Ascending aorta (tissue), 2 donors: ENCODE measurements around the gene RAB12. TPM values are rescaled to one million over a fixed set of nuclear protein-coding genes. Genes with fewer than 3 reads are reported as not detected.

Experiments
- DNase-seq, 2 donors: peaks; one replicate each; pipeline ENCODE4 v3.0.0-alpha.2; 2019; ENCODE audit warnings: low spot score in 2 of 2
- H3K27ac ChIP-seq, 2 donors: fragments of 200-600 bp; sonication (generic); one replicate each; pipeline ENCODE4 v1.5.1; 2016 to 2017; ENCODE audit warnings: mild to moderate bottlenecking in 1 of 2
- H3K27me3 ChIP-seq: fragments of 200-600 bp; sonication (generic); one replicate; pipeline ENCODE4 v1.5.1; 2017
- H3K36me3 ChIP-seq, 2 donors: fragments of 200-600 bp; sonication (generic); one replicate each; pipeline ENCODE4 v1.5.1; 2016
- H3K4me1 ChIP-seq, 2 donors: fragments of 200-600 bp; sonication (generic); one replicate each; pipeline ENCODE4 v1.5.1; 2016 to 2017; ENCODE audit warnings: mild to moderate bottlenecking in 1 of 2
- H3K4me3 ChIP-seq, 2 donors: fragments of 200-600 bp; sonication (generic); one replicate each; pipeline ENCODE4 v1.5.1; 2016 to 2017; ENCODE audit warnings: mild to moderate bottlenecking in 1 of 2
- H3K9me3 ChIP-seq, 2 donors: fragments of 200-600 bp; sonication (generic); one replicate each; pipeline ENCODE4 v1.5.1; 2016
- intact Hi-C: fragments of 100-400 bp; cut with DNase I; formaldehyde crosslinking; loops from one replicate; pipeline ENCODE4 v1.15.1; 2023
- total RNA-seq: library from RNA; depleted of rRNA; stranded (reverse); fragments of >200 nt; gene quantifications from one replicate; pipeline ENCODE4 v1.1.0, GENCODE V29; 2016
- TF ChIP-seq, protein P1 (sequence below), 3 experiments: fragments of 200-600 bp in 2 of 3; fragments of 450-650 bp in 1 of 3; sonication (generic) in 2 of 3; IDR thresholded peaks; one replicate each; pipeline ENCODE4 v1.5.1; 2016 to 2019; ENCODE audit warnings: antibody characterized with exemption in 3 of 3, mild to moderate bottlenecking in 1 of 3, moderate library complexity in 1 of 3

RAB12 gene, protein sequence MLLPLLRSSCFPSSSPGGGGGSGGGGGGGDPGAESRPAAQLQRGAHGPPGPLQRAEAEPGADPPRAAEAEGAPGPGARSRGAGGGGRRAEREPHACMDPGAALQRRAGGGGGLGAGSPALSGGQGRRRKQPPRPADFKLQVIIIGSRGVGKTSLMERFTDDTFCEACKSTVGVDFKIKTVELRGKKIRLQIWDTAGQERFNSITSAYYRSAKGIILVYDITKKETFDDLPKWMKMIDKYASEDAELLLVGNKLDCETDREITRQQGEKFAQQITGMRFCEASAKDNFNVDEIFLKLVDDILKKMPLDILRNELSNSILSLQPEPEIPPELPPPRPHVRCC
- total RNA-seq = 35.5 TPM

DNA sequence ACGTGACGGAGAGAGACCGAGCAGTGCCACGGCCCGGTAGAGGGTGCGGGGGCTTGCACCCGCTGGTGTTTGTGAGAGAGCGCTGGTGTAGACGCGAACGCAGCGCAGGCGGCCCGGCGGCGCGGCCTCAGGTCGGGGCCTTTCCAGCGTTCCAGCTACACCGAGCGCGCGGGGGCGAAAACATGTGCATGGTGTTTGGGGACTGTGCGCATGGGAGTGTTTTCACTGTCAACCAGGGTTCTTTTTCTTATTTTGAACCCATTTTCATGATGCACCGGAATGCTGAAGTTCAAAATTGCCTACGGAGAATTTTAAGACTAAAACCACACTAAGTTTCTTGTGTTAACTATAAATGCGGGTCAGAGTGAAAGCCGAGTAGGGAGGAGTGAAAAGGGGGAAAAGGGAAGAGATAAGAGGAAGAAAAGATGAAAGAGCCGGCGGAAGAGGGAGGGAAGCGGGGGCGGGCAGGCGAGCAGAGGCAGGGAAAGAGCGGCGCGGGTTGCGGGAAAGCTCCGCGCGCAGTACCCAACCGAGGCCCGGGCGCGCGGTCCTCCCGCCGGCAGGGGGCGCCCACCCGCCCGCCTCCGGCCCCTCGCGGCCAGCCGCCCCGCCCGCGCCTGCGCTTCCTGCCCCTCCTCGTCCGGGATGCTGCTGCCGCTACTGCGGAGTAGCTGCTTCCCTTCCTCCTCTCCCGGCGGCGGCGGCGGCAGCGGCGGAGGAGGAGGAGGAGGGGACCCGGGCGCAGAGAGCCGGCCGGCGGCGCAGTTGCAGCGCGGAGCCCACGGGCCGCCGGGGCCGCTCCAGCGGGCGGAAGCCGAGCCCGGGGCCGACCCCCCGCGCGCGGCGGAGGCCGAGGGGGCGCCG lies at the start of gene RAB12:
TSS of gene RAB12 (plus strand) at position 643 of the 864 bp plus-strand sequence. CDS start at position 646, 3 bp downstream.
- intact Hi-C loops = loop anchor here (2.0 kb wide), 1 partner anchor 96 kb away; the partner anchor contains the start of gene MTCL1
- no peaks in the 10 kb centered on the region for H3K9me3 ChIP-seq
- TF ChIP-seq, protein P1, sequence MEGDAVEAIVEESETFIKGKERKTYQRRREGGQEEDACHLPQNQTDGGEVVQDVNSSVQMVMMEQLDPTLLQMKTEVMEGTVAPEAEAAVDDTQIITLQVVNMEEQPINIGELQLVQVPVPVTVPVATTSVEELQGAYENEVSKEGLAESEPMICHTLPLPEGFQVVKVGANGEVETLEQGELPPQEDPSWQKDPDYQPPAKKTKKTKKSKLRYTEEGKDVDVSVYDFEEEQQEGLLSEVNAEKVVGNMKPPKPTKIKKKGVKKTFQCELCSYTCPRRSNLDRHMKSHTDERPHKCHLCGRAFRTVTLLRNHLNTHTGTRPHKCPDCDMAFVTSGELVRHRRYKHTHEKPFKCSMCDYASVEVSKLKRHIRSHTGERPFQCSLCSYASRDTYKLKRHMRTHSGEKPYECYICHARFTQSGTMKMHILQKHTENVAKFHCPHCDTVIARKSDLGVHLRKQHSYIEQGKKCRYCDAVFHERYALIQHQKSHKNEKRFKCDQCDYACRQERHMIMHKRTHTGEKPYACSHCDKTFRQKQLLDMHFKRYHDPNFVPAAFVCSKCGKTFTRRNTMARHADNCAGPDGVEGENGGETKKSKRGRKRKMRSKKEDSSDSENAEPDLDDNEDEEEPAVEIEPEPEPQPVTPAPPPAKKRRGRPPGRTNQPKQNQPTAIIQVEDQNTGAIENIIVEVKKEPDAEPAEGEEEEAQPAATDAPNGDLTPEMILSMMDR (IDR thresholded peaks at IDR 0.05) = peak; percentile 30 to 92 (median 48)
- H3K36me3 ChIP-seq = no peaks in the 10 kb centered on the region
- peak; percentile 22 to 93 for DNase-seq
- peak within 1 kb of the TSS; percentile 76 to 88 for H3K27ac ChIP-seq
- H3K4me1 ChIP-seq = peaks cover 14 to 31% of the 10 kb centered on the region in 2 donors
- H3K27me3 ChIP-seq = no peaks in the 10 kb centered on the region
- H3K4me3 ChIP-seq = peak within 1 kb of the TSS; percentile 84 to 100

DNA sequence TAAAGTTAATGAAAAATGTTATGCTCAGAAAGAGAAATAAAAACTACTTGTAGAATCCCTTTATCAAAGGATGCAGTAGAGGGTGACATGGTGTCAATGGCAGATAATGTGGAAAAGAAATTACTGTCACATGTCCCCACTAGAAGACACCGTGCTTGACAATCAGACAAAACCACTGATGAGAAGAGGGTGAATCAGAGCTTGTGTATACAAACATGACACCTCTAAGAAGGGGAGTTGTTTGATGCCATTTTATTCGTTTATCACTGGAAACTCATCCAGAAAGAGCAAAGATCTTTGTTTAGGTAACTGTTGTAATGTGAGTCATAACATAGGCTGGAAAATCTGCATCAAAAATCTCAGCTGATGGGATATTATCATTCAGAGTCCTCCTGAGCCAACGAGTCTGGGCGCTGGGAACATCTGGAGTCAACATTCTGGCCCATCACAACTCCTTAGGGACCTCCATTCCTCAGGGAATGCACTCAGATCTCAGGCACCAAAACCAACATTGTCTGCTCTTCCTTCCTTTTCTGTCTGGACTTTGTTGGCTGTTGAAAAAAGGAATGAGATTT lies 49.5 kb upstream of the RAB12 start:
- Histone ChIP-seq H3K27ac (no peak overlapping the region), H3K4me3 (no peak overlapping the region), H3K4me1 (no peaks in the 10 kb centered on the region), H3K36me3 (no peaks in the 10 kb centered on the region), H3K27me3 (no peaks in the 10 kb centered on the region), H3K9me3 (no peaks in the 10 kb centered on the region)
- no peak for DNase-seq
- TF ChIP-seq, protein P1 (IDR thresholded peaks at IDR 0.05) = no peak
- intact Hi-C loops = no loop called here

DNA sequence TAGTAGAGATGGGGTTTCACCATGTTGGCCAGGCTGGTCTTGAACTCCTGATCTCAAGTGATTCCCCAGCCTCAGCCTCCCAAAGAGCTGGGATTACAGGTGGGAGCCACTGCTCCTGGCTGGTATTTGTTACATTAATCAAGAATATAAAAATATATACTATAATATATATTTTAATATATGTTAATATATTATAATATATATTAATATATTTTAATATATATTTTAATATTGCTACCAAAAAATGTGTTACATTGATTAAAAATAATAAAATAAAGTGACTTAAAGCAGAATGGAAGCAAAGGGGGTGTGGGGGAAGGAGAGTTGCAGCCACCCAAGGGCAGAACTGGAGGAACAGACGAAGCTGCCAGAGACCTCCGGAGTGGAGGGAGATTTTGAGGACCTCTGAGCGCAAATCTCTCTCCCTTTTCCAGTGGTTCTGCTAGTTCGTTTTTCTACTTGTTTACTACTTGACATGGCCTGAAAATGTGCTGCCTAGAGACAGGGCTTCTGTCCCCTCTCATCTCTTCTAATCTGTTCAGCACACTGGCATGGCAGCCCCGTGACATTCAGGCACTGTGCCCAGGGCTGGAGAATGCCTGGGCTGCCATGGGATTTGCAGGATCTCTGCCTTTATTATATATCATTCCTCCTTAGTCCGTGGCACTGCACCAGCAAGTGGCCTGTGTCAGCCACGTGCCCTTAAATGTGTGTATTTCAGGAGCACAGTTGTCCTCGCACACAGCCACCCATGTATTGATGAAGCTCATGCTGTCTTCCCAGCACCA lies 47.9 kb upstream of the RAB12 start:
- H3K9me3 ChIP-seq = no peaks in the 10 kb centered on the region
- H3K27ac ChIP-seq = no peak overlapping the region
- H3K36me3 ChIP-seq = no peaks in the 10 kb centered on the region
- TF ChIP-seq, protein P1 (IDR thresholded peaks at IDR 0.05) = no peak
- no peak for DNase-seq
- H3K27me3 ChIP-seq = no peaks in the 10 kb centered on the region
- no peaks in the 10 kb centered on the region for H3K4me1 ChIP-seq
- intact Hi-C loops = no loop called here
- no peak overlapping the region for H3K4me3 ChIP-seq

DNA sequence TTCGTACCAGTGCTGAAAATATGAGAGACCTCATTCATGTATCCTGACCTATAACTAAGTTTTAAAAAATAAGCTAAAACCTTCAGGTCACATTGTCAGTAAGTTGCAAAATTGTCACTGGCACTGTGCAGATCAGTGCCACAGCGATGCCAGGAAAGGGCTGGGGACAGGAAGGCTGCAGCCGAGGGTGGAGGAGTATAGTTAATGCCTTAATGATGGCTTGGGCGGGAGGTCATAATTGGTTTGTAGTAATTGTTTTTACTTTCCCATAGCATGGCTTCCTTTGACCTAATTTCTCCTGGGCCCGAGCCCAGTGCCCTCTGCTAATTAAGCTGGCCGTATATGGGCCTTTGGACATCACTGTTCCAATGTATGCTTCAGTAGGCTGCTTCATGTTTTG lies 47.2 kb upstream of the RAB12 start:
- DNase-seq = no peak
- Histone ChIP-seq H3K9me3 (no peaks in the 10 kb centered on the region), H3K27ac (no peak overlapping the region), H3K27me3 (no peaks in the 10 kb centered on the region), H3K4me3 (no peak overlapping the region), H3K36me3 (no peaks in the 10 kb centered on the region), H3K4me1 (no peaks in the 10 kb centered on the region)
- TF ChIP-seq, protein P1 (IDR thresholded peaks at IDR 0.05) = no peak
- intact Hi-C loops = no loop called here

DNA sequence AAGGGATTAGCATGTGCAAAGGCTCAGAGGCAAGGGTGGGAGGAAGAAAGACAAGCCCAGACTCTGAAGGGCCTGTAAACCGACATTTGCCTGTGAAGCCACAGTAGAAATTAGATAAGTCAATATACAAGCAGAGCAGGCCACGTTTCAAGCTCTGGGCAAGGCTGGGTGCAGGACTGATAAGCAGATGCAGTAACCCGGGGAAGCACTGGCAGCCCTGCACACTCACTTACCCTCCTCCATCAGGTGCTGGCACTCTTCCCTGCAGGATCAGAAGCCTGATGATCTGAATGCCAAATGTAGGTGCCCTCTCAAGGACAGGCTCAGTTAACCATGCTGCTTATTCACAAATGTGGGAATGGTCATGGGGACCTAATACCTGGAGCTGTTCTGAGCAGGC lies 46.3 kb upstream of the RAB12 start:
- Histone ChIP-seq H3K4me3 (no peak overlapping the region), H3K27ac (no peak overlapping the region), H3K36me3 (no peaks in the 10 kb centered on the region), H3K9me3 (no peaks in the 10 kb centered on the region), H3K4me1 (no peaks in the 10 kb centered on the region), H3K27me3 (no peaks in the 10 kb centered on the region)
- TF ChIP-seq, protein P1 (IDR thresholded peaks at IDR 0.05) = no peak
- intact Hi-C loops = no loop called here
- no peak for DNase-seq
